Keratinocyte (primary cell): Measurements from ENCODE around the gene SLC16A2. TPM values are rescaled to one million over a fixed set of nuclear protein-coding genes. Genes with fewer than 3 reads are reported as not detected.

Experiments
- DNase-seq: peaks from one replicate; pipeline ENCODE4 v3.0.0-alpha.2; 2011; ENCODE audit warnings: low read depth, missing footprints, low spot score
- FAIRE-seq: peaks from 2 replicates; lab custom pipeline; 2011; peaks lifted over from hg19 to GRCh38; lab: Jason Lieb, UNC
- H2AFZ ChIP-seq: 2 replicates; pipeline ENCODE4 v1.6.0; 2012; ENCODE audit warnings: low read length, control low read depth, inconsistent platforms; ENCODE audit not compliant: control insufficient read depth
- H3K27ac ChIP-seq: 2 replicates; pipeline ENCODE4 v1.5.1; 2011; ENCODE audit warnings: low read length; ENCODE audit not compliant: control insufficient read depth, insufficient read depth
- H3K27me3 ChIP-seq: 3 replicates; pipeline ENCODE4 v1.6.0; 2011; ENCODE audit warnings: low read length; ENCODE audit not compliant: control insufficient read depth, insufficient read depth; ENCODE audit errors: extremely low read depth
- H3K36me3 ChIP-seq, 2 experiments: 2 replicates in 1 of 2; 3 replicates in 1 of 2; pipeline ENCODE4 v1.5.1; 2011; ENCODE audit warnings: low read length in 2 of 2, mild to moderate bottlenecking in 1 of 2; ENCODE audit not compliant: control insufficient read depth in 2 of 2, insufficient read depth in 2 of 2; ENCODE audit errors: extremely low read depth in 1 of 2
- H3K4me1 ChIP-seq: 3 replicates; pipeline ENCODE4 v1.5.1; 2011; ENCODE audit warnings: low read length; ENCODE audit not compliant: control insufficient read depth, insufficient read depth; ENCODE audit errors: extremely low read depth
- H3K4me2 ChIP-seq: 3 replicates; pipeline ENCODE4 v1.6.0; 2011; ENCODE audit warnings: low read depth, low read length; ENCODE audit not compliant: control insufficient read depth, insufficient read depth; ENCODE audit errors: extremely low read depth
- H3K4me3 ChIP-seq, 3 experiments: fragments of 200-600 bp in 1 of 3; sonication (generic) in 1 of 3; 2 replicates in 2 of 3; 3 replicates in 1 of 3; pipeline ENCODE4 v1.5.1; 2011 to 2016; ENCODE audit warnings: low read length in 3 of 3, mild to moderate bottlenecking in 3 of 3, control low read depth in 2 of 3, inconsistent platforms in 1 of 3, low read depth in 1 of 3, mixed read lengths in 1 of 3, mixed run types in 1 of 3, moderate library complexity in 1 of 3; ENCODE audit not compliant: control insufficient read depth in 2 of 3, insufficient read depth in 2 of 3; ENCODE audit errors: extremely low read depth in 1 of 3
- H3K79me2 ChIP-seq: 2 replicates; pipeline ENCODE4 v1.6.0; 2012; ENCODE audit warnings: low read length; ENCODE audit not compliant: control insufficient read depth, insufficient read depth
- H3K9ac ChIP-seq: 3 replicates; pipeline ENCODE4 v1.6.0; 2011; ENCODE audit warnings: low read length; ENCODE audit not compliant: control insufficient read depth, insufficient read depth; ENCODE audit errors: extremely low read depth
- H3K9me1 ChIP-seq: 3 replicates; pipeline ENCODE4 v1.6.0; 2011; ENCODE audit warnings: low read length; ENCODE audit not compliant: control insufficient read depth, insufficient read depth; ENCODE audit errors: extremely low read depth
- H3K9me3 ChIP-seq: 2 replicates; pipeline ENCODE4 v1.5.1; 2012; ENCODE audit warnings: low read depth, low read length; ENCODE audit not compliant: control insufficient read depth
- H4K20me1 ChIP-seq: 3 replicates; pipeline ENCODE4 v1.6.0; 2011; ENCODE audit warnings: low read length; ENCODE audit not compliant: control insufficient read depth, insufficient read depth; ENCODE audit errors: extremely low read depth
- EZH2 ChIP-seq: IDR thresholded peaks from one replicate; pipeline ENCODE4 v1.6.1; 2012; ENCODE audit warnings: inconsistent platforms, mild to moderate bottlenecking, low read length, moderate library complexity
- dilution Hi-C: fragments of 300-500 bp; cut with MboI; formaldehyde crosslinking; loops from one replicate; pipeline ENCODE4 v1.7.0; 2020; ENCODE audit warnings: low sequenced_read_pairs; ENCODE audit not compliant: extremely low pct_ligation_motif_present
- polyA plus RNA-seq, 5 experiments: library from polyadenylated mRNA; depleted of rRNA in 3 of 5; stranded (reverse) in 3 of 5; stranded (forward) in 1 of 5; unstranded in 1 of 5; fragments of >200 nt; gene quantifications; 1 replicate in 1 of 5; 2 replicates in 3 of 5; 3 replicates in 1 of 5; pipeline versions ENCODE4 v1.2.1 to v1.2.3, GENCODE V29; 2011 to 2012; ENCODE audit warnings: missing spikeins in 2 of 5, low read depth in 1 of 5, low replicate concordance in 1 of 5
- TF ChIP-seq, protein P1 (sequence below), 3 experiments: IDR thresholded peaks in 1 of 3; conservative IDR thresholded peaks in 1 of 3; optimal IDR thresholded peaks in 1 of 3; 2 replicates in 2 of 3; 3 replicates in 1 of 3; pipeline versions ENCODE3 to v1.5.1; 2011; ENCODE audit warnings: low read length in 3 of 3, mild to moderate bottlenecking in 3 of 3, moderate library complexity in 2 of 3, control low read depth in 1 of 3, inconsistent platforms in 1 of 3; ENCODE audit not compliant: insufficient read depth in 2 of 3; ENCODE audit errors: extremely low read depth in 1 of 3

SLC16A2 gene
- polyA plus RNA-seq, 1 donor (not counting 4 experiments of a cell fraction or from before 2014, with no cell fraction given): 38.4 TPM

DNA sequence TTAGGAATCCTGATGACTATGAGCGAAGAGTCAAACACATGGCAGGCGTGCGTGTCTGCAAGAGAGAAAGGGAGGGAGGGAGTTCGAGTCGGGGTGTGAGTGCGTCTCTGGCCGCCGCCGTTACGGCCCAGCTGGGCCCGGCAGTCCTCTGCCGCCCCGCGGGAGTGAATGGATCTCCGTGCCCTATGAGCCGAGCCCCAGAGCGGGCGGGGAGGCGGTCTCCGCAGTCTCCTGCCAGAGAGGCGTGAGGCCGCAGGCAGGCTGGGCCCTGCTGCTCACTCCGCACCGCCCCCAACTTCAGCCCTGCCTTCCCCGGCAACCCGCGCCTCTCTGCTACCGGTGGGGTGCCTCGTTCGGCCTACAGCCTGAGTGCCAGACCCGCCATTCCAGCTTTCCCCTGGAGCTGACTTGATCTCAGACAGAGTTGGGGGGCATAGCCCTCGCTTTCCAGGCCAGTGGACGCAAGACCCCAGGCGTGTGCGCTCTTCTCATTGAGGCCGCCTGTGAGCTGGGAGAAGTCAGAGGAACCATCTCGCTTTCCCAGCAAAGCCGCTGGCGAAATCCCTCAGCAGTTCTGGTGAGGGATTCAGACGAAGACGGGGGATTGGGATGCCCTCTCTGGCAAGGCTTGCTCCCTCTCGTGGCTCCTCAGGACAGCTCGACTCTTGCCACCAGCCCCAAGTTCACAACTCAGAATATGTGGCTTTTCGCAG lies 1.4 kb downstream of the SLC16A2 start:
- Histone ChIP-seq H3K9me3 (no peaks in the 10 kb centered on the region), H3K9ac (peak overlapping the region; percentile 18), H3K36me3 (peaks cover 0 to 3% of the 10 kb centered on the region in 2 experiments), H3K79me2 (peaks cover 12% of the 10 kb centered on the region), H3K27ac (no peak overlapping the region), H3K27me3 (no peaks in the 10 kb centered on the region), H3K4me1 (no peaks in the 10 kb centered on the region), H3K9me1 (no peaks in the 10 kb centered on the region), H4K20me1 (no peaks in the 10 kb centered on the region), H2AFZ (peak overlapping the region; percentile 13), H3K4me3 (peak overlapping the region; percentile 48 to 65 (median 58)), H3K4me2 (peak overlapping the region; percentile 48)
- no peak for DNase-seq
- TF ChIP-seq, protein P1, sequence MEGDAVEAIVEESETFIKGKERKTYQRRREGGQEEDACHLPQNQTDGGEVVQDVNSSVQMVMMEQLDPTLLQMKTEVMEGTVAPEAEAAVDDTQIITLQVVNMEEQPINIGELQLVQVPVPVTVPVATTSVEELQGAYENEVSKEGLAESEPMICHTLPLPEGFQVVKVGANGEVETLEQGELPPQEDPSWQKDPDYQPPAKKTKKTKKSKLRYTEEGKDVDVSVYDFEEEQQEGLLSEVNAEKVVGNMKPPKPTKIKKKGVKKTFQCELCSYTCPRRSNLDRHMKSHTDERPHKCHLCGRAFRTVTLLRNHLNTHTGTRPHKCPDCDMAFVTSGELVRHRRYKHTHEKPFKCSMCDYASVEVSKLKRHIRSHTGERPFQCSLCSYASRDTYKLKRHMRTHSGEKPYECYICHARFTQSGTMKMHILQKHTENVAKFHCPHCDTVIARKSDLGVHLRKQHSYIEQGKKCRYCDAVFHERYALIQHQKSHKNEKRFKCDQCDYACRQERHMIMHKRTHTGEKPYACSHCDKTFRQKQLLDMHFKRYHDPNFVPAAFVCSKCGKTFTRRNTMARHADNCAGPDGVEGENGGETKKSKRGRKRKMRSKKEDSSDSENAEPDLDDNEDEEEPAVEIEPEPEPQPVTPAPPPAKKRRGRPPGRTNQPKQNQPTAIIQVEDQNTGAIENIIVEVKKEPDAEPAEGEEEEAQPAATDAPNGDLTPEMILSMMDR (optimal IDR thresholded peaks at IDR 0.05 in 1 of 3, IDR thresholded peaks at IDR 0.05 in 1 of 3, conservative IDR thresholded peaks at IDR 0.05 in 1 of 3; ENCODE audit: extremely low read depth in 1 of 3, insufficient read depth in 2 of 3, low read length in 3 of 3): peak in 1 of 3 experiments; percentile 32
- no peak for TF ChIP-seq EZH2
- dilution Hi-C loops: no loop called here
- no peak for FAIRE-seq

DNA sequence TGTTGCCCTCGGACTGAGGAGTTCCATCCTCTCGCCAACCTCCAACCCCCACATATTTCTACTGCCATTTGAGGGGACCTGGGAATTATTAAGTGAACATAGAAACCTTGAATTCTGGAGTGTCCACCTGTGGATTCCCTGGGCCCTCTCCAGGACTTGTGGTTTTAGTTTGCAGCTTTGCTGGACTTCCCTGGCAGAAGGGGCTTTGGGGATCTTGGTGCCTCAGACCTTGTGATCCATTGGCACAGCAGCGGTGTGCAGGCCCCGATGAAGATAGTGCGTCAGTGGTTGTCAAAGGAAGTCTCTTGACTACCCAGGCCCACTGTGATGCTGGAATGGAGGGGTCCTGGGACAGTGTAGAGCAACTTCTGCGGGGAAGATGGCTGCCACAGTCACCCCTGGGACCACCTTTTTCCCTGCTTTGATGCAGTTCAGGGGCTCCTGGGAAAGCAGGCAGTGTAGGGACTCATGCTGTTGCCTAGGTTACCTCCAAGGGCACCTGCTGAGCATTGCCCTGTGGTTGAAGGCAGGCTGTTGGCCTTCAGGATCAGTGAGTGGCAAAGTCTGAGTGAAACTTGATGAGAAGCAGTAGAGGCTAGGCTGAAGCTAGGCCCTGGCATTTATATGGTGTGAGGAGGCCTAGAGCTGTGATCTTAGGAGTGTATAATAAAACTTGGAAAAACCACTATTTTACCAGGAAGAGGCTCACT lies 2.2 kb downstream of the SLC16A2 start:
- Histone ChIP-seq H3K9me3 (no peaks in the 10 kb centered on the region), H3K79me2 (peaks cover 12% of the 10 kb centered on the region), H3K27ac (no peak overlapping the region), H3K4me1 (no peaks in the 10 kb centered on the region), H3K4me3 (no peak overlapping the region), H3K27me3 (no peaks in the 10 kb centered on the region), H2AFZ (no peak overlapping the region), H3K36me3 (peaks cover 0 to 3% of the 10 kb centered on the region in 2 experiments), H4K20me1 (no peaks in the 10 kb centered on the region), H3K9ac (no peak overlapping the region), H3K4me2 (no peak overlapping the region), H3K9me1 (no peaks in the 10 kb centered on the region)
- dilution Hi-C loops: no loop called here
- no peak for FAIRE-seq
- DNase-seq: no peak
- TF ChIP-seq, protein P1 (optimal IDR thresholded peaks at IDR 0.05 in 1 of 3, IDR thresholded peaks at IDR 0.05 in 1 of 3, conservative IDR thresholded peaks at IDR 0.05 in 1 of 3; ENCODE audit: extremely low read depth in 1 of 3, insufficient read depth in 2 of 3, low read length in 3 of 3): no peak
- no peak for TF ChIP-seq EZH2
